ENCODE data around the gene KLHL12. TPM values are rescaled to one million over a fixed set of nuclear protein-coding genes. Genes with fewer than 3 reads are reported as not detected.

The KLHL12 gene
- total RNA-seq, 1 experiment from 2014 or later = 33.8 TPM

- Histone ChIP-seq H3K9me3 (ENCODE audit: control insufficient read depth in 1 of 2, insufficient read depth in 1 of 2, low read depth in 1 of 2, low read length in 2 of 2) (no peaks in the 10 kb centered on the region), H3K27ac (ENCODE audit: low read depth, low read length) (no peak overlapping the region), H3K4me2 (ENCODE audit: low read length) (no peak overlapping the region), H3K4me3 (replicated peaks in 1 of 2; ENCODE audit: low read depth in 1 of 2, low read length in 2 of 2) (no peak overlapping the region), H3K4me1 (ENCODE audit: control insufficient read depth in 1 of 2, insufficient read depth in 2 of 2, low read length in 2 of 2) (no peaks in the 10 kb centered on the region), H3K79me2 (ENCODE audit: insufficient read depth, low read length) (0 out of 2 replicates have a peak, but pooled peaks cover 6% of the 10 kb centered on the region), H3K27me3 (ENCODE audit: insufficient read depth, low read length) (no peaks in the 10 kb centered on the region), H4K20me1 (ENCODE audit: insufficient read depth) (no peaks in the 10 kb centered on the region), H2AFZ (ENCODE audit: low read depth, low read length, poor library complexity, severe bottlenecking) (no peak overlapping the region), H3K36me3 (ENCODE audit: control insufficient read depth in 1 of 2, insufficient read depth in 2 of 2, low read length in 2 of 2) (peaks cover 44 to 52% of the 10 kb centered on the region in 2 experiments), H3K9me2 (ENCODE audit: insufficient read depth) (no peaks in the 10 kb centered on the region), H3K9ac (ENCODE audit: low read length) (no peak overlapping the region)
- intact Hi-C loops (cut with micrococcal nuclease) = no loop called here
- RAD21 ChIA-PET (ENCODE audit: low non-redundant PET in 1 of 2, low total read pairs in 2 of 2, uncharacterized antibody in 2 of 2, unreplicated experiment in 2 of 2) = no interaction called here
- no peak for DNase-seq (ENCODE audit: low read depth, low spot score)
- POLR2A ChIA-PET = no interaction called here
- TF ChIP-seq SIN3A (IDR thresholded peaks at IDR 0.05; ENCODE audit: low read depth) (no peak), POLR2A (IDR thresholded peaks at IDR 0.05; ENCODE audit: borderline replicate concordance, extremely low read depth, insufficient read depth, insufficient read length) (no peak), ZNF274 (IDR thresholded peaks at IDR 0.05; ENCODE audit: low read depth, low read length) (no peak), POLR2AphosphoS5 (IDR thresholded peaks at IDR 0.05; ENCODE audit: low read depth, low read length) (no peak), CTCF (IDR thresholded peaks at IDR 0.05 in 2 of 3, conservative IDR thresholded peaks at IDR 0.05 in 1 of 3; ENCODE audit: borderline replicate concordance in 1 of 3, insufficient read depth in 1 of 3, low read depth in 2 of 3, low read length in 2 of 3) (no peak), ZBTB33 (IDR thresholded peaks at IDR 0.05; ENCODE audit: extremely low read depth, insufficient replicate concordance, low read length) (no peak), MAX (IDR thresholded peaks at IDR 0.05) (no peak), SRF (IDR thresholded peaks at IDR 0.05; ENCODE audit: low read depth) (no peak), JUND (IDR thresholded peaks at IDR 0.05) (no peak), EZH2 (IDR thresholded peaks at IDR 0.05) (no peak), CBX3 (IDR thresholded peaks at IDR 0.05; ENCODE audit: low read depth) (no peak), TCF7L2 (IDR thresholded peaks at IDR 0.05; ENCODE audit: borderline replicate concordance, extremely low read depth, insufficient read depth, insufficient read length) (no peak), EZH2phosphoT487 (IDR thresholded peaks at IDR 0.05; ENCODE audit: borderline replicate concordance) (no peak), REST (IDR thresholded peaks at IDR 0.05; ENCODE audit: low read depth) (no peak), ATF3 (IDR thresholded peaks at IDR 0.05) (no peak), CEBPB (IDR thresholded peaks at IDR 0.05; ENCODE audit: low read depth) (no peak), YY1 (IDR thresholded peaks at IDR 0.05; ENCODE audit: extremely low read depth, insufficient replicate concordance, low read depth, low read length) (no peak)
- CTCF ChIA-PET = no interaction called here
- ATAC-seq = no peak
- no TSS peak for BruUV-seq (replicated peaks)
Measured at GRCh38 chr1:202942426-202942825, 15.4 kb upstream of the KLHL12 start.
